Tibial artery (tissue), 4 donors: ENCODE measurements around the gene HMGN2.

Source experiments
- DNase-seq, 2 donors: peaks; one replicate each; pipeline ENCODE4 v3.0.0-alpha.2; 2019
- H3K27ac ChIP-seq, 2 donors: fragments of 200-600 bp; sonication (generic) in 1 of 2; 1 replicate in 1 of 2; 2 replicates in 1 of 2; pipeline ENCODE4 v1.5.1; 2018 to 2019; ENCODE audit warnings: mild to moderate bottlenecking in 1 of 2
- H3K27me3 ChIP-seq, 2 donors: fragments of 200-600 bp; sonication (generic) in 1 of 2; one replicate each; pipeline versions ENCODE4 v1.5.1 to v1.6.0; 2016 to 2019
- H3K36me3 ChIP-seq, 3 donors: fragments of 200-600 bp; sonication (generic) in 2 of 3; one replicate each; pipeline ENCODE4 v1.5.1; 2016 to 2019; ENCODE audit warnings: mild to moderate bottlenecking in 2 of 3
- H3K4me1 ChIP-seq, 4 donors: fragments of 200-600 bp; sonication (generic) in 2 of 4; 1 replicate in 3 of 4; 2 replicates in 1 of 4; pipeline ENCODE4 v1.5.1; 2016 to 2019
- H3K4me3 ChIP-seq, 2 donors: fragments of 200-600 bp; sonication (generic) in 1 of 2; 1 replicate in 1 of 2; 2 replicates in 1 of 2; pipeline ENCODE4 v1.5.1; 2018 to 2019; ENCODE audit warnings: mild to moderate bottlenecking in 2 of 2
- H3K9me3 ChIP-seq, 3 donors: fragments of 200-600 bp; sonication (generic) in 1 of 3; one replicate each; pipeline ENCODE4 v1.5.1; 2016 to 2019
- intact Hi-C: fragments of 100-400 bp; cut with DNase I; formaldehyde crosslinking; loops from one replicate; pipeline ENCODE4 v1.15.0; 2023; ENCODE audit warnings: low total_unique reads
- TF ChIP-seq, protein P1 (sequence below), 2 experiments: fragments of 200-600 bp in 1 of 2; fragments of 450-650 bp in 1 of 2; IDR thresholded peaks; one replicate each; pipeline ENCODE4 v1.5.1; 2017 to 2019; ENCODE audit warnings: antibody characterized with exemption in 2 of 2, mild to moderate bottlenecking in 1 of 2, moderate library complexity in 1 of 2

HMGN2 gene

DNA sequence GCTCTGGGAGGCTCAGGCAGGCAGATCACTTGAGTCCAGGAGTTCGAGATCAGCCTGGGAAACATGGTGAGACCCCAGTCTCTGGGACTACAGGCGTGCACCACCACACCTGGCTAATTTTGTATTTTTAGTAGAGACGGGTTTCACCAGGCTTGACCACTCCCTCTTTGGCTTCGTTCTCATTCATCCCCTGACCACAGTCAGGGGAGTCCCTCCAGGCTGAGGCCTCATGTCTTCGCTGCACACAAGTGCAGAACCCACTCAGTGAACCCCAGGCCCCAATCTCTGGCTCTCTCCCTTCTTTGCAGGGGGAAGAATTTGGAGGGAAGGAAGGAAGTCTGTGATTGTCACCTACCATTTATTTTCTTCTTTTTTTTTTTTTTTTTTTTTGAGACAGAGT, 48.1 kb downstream of the HMGN2 start:
- Histone ChIP-seq H3K9me3 (no peaks in the 10 kb centered on the region), H3K27ac (no peak overlapping the region), H3K4me1 (no peaks in the 10 kb centered on the region), H3K27me3 (peaks cover 0 to 21% of the 10 kb centered on the region in 2 donors), H3K36me3 (no peaks in the 10 kb centered on the region), H3K4me3 (no peak overlapping the region)
- TF ChIP-seq, protein P1, sequence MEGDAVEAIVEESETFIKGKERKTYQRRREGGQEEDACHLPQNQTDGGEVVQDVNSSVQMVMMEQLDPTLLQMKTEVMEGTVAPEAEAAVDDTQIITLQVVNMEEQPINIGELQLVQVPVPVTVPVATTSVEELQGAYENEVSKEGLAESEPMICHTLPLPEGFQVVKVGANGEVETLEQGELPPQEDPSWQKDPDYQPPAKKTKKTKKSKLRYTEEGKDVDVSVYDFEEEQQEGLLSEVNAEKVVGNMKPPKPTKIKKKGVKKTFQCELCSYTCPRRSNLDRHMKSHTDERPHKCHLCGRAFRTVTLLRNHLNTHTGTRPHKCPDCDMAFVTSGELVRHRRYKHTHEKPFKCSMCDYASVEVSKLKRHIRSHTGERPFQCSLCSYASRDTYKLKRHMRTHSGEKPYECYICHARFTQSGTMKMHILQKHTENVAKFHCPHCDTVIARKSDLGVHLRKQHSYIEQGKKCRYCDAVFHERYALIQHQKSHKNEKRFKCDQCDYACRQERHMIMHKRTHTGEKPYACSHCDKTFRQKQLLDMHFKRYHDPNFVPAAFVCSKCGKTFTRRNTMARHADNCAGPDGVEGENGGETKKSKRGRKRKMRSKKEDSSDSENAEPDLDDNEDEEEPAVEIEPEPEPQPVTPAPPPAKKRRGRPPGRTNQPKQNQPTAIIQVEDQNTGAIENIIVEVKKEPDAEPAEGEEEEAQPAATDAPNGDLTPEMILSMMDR (IDR thresholded peaks at IDR 0.05), result no peak
- DNase-seq, result no peak
- intact Hi-C loops, result no loop called here

DNA sequence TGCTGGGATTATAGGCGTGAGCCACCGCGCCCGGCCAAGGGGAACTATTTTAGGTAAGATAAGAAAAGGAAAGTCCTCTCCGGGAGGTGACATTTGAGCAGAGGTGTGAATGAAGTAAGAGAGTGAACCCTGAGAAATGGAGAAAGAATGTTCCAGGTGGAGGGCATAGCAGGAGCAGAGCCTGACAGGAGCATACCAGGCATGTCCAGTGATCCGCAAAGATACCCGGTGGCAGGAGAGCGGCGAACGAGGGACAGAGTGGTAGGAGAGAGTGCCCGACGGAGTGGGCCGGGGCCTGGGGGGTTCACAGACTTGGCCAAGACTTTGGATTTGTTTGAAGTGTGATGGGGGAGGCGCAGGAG, 49.4 kb downstream of the HMGN2 start:
- Histone ChIP-seq H3K9me3 (no peaks in the 10 kb centered on the region), H3K36me3 (no peaks in the 10 kb centered on the region), H3K27ac (no peak overlapping the region), H3K4me1 (no peaks in the 10 kb centered on the region), H3K27me3 (peaks cover 0 to 21% of the 10 kb centered on the region in 2 donors), H3K4me3 (no peak overlapping the region)
- TF ChIP-seq, protein P1 (IDR thresholded peaks at IDR 0.05), result no peak
- intact Hi-C loops, result no loop called here
- no peak for DNase-seq

DNA sequence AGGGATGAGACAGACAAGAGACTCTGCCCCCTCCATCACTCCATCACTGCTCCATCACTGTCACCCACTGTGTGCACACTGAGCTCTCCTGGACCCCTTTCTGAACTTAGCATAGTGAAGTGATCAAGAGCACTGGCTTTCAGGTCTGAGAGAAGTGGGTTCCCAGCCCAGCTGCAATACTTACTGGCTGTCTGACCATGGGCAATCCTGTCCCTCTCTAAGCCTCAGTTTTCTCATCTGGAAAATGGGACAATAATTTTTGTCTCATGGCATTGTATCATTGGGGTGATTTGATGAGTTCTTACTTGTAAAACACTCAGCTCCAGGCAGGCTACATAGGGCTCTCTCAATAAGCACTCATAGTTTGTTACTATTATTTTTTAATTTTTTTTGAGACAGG, 49.8 kb downstream of the HMGN2 start:
- intact Hi-C loops, result no loop called here
- TF ChIP-seq, protein P1 (IDR thresholded peaks at IDR 0.05), result no peak
- Histone ChIP-seq H3K9me3 (no peaks in the 10 kb centered on the region), H3K4me1 (no peaks in the 10 kb centered on the region), H3K4me3 (no peak overlapping the region), H3K36me3 (no peaks in the 10 kb centered on the region), H3K27ac (no peak overlapping the region), H3K27me3 (peaks cover 0 to 23% of the 10 kb centered on the region in 2 donors)
- no peak for DNase-seq

DNA sequence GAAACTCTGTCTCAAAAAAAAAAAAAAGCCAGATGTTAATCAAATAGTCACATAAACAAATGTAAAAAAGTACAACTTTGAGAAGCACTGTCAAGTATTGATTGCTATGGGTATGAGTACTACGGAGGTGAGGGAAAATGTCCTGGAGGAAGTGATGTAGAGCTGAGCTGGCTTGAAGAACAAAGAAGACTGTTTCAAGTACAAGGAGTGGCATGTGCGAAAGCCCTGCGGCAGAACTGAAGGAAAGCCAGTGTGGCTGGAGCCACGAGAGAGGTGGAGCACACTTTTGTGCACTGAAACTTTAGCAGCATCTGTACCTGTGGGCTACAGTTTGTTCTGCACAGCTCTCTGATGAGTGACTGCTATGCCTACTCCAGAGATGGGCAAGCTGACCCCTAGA, 51.9 kb downstream of the HMGN2 start:
- no peaks in the 10 kb centered on the region for H3K9me3 ChIP-seq
- no peaks in the 10 kb centered on the region for H3K36me3 ChIP-seq
- intact Hi-C loops, result no loop called here
- peaks cover 0 to 37% of the 10 kb centered on the region in 2 donors for H3K27me3 ChIP-seq
- DNase-seq, result no peak
- H3K4me1 ChIP-seq, result no peaks in the 10 kb centered on the region
- TF ChIP-seq, protein P1 (IDR thresholded peaks at IDR 0.05), result no peak
- H3K4me3 ChIP-seq, result no peak overlapping the region
- H3K27ac ChIP-seq, result no peak overlapping the region
